ENCODE measurements around the gene POLE.

POLE gene, protein sequence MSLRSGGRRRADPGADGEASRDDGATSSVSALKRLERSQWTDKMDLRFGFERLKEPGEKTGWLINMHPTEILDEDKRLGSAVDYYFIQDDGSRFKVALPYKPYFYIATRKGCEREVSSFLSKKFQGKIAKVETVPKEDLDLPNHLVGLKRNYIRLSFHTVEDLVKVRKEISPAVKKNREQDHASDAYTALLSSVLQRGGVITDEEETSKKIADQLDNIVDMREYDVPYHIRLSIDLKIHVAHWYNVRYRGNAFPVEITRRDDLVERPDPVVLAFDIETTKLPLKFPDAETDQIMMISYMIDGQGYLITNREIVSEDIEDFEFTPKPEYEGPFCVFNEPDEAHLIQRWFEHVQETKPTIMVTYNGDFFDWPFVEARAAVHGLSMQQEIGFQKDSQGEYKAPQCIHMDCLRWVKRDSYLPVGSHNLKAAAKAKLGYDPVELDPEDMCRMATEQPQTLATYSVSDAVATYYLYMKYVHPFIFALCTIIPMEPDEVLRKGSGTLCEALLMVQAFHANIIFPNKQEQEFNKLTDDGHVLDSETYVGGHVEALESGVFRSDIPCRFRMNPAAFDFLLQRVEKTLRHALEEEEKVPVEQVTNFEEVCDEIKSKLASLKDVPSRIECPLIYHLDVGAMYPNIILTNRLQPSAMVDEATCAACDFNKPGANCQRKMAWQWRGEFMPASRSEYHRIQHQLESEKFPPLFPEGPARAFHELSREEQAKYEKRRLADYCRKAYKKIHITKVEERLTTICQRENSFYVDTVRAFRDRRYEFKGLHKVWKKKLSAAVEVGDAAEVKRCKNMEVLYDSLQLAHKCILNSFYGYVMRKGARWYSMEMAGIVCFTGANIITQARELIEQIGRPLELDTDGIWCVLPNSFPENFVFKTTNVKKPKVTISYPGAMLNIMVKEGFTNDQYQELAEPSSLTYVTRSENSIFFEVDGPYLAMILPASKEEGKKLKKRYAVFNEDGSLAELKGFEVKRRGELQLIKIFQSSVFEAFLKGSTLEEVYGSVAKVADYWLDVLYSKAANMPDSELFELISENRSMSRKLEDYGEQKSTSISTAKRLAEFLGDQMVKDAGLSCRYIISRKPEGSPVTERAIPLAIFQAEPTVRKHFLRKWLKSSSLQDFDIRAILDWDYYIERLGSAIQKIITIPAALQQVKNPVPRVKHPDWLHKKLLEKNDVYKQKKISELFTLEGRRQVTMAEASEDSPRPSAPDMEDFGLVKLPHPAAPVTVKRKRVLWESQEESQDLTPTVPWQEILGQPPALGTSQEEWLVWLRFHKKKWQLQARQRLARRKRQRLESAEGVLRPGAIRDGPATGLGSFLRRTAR (N-terminal part only)

GRCh38 chr12:132687211-132688164 is at the start of gene POLE, which contains the start of gene PXMP2:
Gene POLE (minus strand): TSS chr12:132687342. CDS start chr12:132687315, 27 bp downstream.
Gene PXMP2 (plus strand): TSS chr12:132687587. CDS start chr12:132687671, 84 bp downstream.
- DNase-seq (ENCODE audit: low read depth): peak; percentile 96

GRCh38 chr12:132736913-132737312 is 49.8 kb upstream of the POLE start:
- no peak for DNase-seq (ENCODE audit: low read depth)

DNA sequence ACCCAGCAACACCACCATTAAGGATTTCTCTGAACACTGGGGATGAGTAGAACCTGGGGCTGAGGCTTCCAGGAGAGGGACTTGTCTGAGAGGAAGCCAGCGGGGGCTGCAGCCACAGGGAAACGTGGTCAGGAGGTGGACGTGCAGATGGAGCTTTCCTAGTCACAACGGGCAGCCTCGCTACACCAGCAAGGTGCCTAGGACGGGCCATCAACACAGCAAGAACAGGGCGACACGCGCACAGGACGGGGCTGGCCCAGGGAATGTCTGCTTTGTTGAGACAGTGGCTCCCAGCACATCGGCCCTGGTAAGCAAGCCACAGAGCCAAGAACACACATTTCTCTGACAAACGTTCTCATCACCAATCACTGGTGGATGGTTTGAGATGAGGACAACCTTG is 49.2 kb upstream of the POLE start:
- DNase-seq (ENCODE audit: low read depth): no peak

- DNase-seq (ENCODE audit: low read depth): no peak
Observed at GRCh38 chr12:132735496-132735895, 48.4 kb upstream of the POLE start.

DNA sequence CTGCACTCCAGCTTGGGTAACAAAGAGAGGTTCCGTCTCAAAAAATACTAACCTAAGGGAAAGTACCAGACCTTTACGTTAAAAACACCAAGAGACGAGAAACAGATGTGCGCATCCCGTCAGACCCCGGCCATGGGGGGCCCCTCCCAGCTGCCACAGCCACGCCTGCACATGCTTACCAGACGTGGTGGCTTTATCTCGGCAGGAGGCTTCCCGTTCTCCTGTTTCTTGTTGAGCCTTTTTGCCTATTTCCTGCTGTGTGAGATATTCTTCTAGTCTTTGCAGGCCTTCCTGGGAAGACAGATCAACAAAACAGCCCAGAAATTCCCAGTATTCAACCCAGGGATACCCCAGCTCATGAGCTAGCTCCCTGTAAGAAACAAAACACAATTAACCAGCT is 47.1 kb upstream of the POLE start:
- no peak for DNase-seq (ENCODE audit: low read depth)

DNA sequence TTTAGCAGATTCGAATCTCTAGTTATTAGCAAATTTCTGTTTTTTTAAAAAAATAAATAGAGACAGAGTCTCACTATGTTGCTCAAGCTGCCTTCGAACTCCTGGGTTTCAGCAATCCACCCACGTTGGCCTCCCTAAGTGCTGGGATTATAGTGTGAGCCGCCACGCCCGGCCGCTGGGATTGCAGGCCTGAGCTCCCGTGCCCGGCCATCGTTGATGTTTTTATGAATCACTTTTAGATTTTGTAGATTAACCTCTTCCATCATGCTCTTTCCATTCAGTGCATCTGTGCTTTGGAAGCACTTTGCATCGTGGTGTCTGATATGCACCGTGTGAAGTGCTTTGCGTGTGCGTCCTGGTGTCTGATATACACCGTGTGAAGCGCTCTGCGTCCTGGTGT is 44.4 kb upstream of the POLE start:
- no peak for DNase-seq (ENCODE audit: low read depth)

GRCh38 chr12:132730353-132730752 is 43.2 kb upstream of the POLE start:
- no peak for DNase-seq (ENCODE audit: low read depth)

- DNase-seq (ENCODE audit: low read depth): no peak
Observed at GRCh38 chr12:132729541-132730320, 42.6 kb upstream of the POLE start.

GRCh38 chr12:132728502-132728901 is 41.4 kb upstream of the POLE start:
- DNase-seq (ENCODE audit: low read depth): no peak

GRCh38 chr12:132727091-132727794 is 40.1 kb upstream of the POLE start:
- no peak for DNase-seq (ENCODE audit: low read depth)

GRCh38 chr12:132726386-132726785 is 39.2 kb upstream of the POLE start:
- DNase-seq (ENCODE audit: low read depth): no peak

DNA sequence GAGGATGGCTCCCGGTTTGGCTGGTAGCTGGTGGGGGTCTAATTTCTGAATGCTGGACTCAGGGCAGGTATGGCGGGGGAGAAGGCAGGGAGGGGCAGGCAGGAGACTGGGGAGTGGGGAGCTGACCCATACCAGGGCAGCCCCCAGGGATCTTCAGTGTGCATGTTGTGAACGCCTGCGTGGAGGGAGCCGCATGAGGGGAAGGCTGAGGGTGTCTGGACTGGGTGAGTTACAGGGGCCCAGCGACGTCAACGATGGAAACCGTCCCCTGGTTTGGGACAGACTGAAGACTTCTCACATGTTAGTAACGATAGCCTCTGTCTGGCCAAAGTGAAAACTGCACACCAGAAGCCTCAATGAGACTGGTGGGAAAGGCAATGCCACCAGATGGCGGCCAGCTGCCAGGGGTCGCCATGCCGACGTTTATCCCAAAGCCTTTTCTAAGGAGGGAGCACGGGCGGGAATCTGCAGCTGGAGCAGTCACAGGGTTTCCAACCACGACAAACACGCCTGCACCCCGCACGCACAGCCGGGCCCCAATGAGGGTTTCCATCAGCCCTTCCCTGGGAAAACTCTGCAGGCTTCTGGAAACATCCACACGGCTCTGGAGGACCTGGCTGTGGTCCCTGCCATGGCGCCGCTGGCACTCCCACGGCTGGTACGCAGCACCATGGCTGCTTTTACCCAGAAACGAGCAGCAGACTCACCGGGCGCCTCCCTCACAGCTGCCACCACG is 37.5 kb upstream of the POLE start:
- DNase-seq (ENCODE audit: low read depth): no peak

GRCh38 chr12:132723764-132724140 is 36.6 kb upstream of the POLE start:
- no peak for DNase-seq (ENCODE audit: low read depth)

DNA sequence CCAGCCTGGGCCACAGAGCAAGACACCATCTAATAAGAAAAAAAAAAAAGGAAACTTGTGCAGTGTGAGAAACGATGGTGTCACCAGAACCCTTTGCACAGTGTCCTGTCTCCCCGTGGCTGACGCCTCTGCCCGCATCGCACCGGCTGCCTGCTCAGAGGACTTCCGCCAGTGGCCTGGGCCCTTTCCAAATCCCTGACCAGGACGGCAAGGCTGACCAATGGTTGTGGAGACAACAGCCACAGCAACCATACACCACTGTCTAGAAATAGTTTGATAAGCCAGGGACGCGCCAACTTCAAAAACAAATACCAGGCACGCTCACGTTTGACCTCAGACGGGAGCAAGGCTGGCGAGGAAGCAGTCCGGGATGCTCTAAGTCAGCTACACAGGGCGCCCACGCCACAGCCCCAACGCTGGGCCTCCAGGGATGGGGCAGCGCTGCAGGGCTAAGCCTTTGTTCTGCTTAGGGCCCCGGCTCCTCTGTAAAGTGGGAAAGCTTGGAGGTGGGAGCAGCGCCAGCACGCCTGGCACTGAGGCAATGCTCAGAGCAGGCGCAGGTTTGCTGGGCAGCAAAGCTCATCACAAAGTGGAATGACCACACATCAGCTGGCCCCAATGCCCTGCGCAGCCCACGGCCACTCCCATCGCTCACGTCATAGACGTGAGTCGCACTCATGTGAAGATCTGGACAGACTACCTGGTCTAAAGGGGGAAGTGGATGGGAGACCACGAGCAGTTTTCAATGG is 36.0 kb upstream of the POLE start:
- DNase-seq (ENCODE audit: low read depth): no peak

GRCh38 chr12:132720606-132721345 is 33.6 kb upstream of the POLE start:
- DNase-seq (ENCODE audit: low read depth): no peak

- no peak for DNase-seq (ENCODE audit: low read depth)
Observed at GRCh38 chr12:132719954-132720324, 32.8 kb upstream of the POLE start.

All from stimulated activated CD8-positive, alpha-beta memory T cell treated with anti-CD3 and anti-CD28 coated beads, Interleukin-4, amount 100 ng/mL, for 24 hours (primary cell).